ENCODE measurements around the gene RBMS2.
A peak's percentile ranks its signal among the peaks of the same experiment; 100 is the strongest.

DNA sequence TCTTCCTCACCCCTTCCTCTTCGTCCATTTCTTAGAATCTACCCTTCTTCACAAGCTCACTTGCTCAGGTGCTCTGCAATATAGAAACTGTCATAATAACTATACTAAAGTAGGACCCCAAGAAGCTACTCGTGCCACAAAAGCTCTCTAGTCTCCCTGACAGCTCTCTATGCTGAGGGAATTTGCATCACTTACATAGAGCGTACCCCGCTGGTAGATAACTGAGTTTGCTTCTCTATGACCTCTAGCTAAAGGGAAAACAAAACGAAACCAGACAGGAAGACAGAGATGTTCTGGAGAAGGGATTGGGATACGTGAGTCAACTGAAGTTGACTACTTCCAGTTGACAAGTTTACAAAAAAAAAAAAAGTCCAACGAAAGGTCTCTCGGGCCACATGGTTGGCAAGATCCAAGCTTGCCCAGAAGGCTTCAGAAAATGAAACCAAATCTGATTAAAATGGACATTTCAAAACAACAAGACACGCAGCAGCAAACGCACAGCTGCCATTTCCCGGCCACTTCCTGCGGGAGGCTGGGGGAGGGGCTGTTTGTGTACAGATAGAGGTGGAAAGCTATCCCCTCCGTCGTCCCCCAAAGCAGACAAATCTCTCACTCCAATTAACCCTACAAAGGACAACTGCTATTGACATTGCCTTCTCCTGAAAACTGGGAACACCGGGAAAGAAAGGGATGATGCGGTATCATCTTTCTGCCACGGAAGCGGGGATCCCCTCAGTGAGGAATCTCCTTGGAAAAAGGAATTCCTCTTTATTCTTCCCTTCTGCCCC lies 107.2 kb downstream of the RBMS2 start:
- TF ChIP-seq POLR2AphosphoS5 (IDR thresholded peaks at IDR 0.05; ENCODE audit: low read length) (no peak; the same call in 1 of the 2 replicates), CEBPB (IDR thresholded peaks at IDR 0.05; ENCODE audit: borderline replicate concordance in 1 of 2, low read depth in 2 of 2, low read length in 2 of 2) (no peak), SIN3A (IDR thresholded peaks at IDR 0.05; ENCODE audit: low read depth, low read length) (no peak), EED (IDR thresholded peaks at IDR 0.05; ENCODE audit: low read depth) (peak; percentile 71; the same call in 1 of the 2 replicates), SP1 (IDR thresholded peaks at IDR 0.05; ENCODE audit: low read depth, low read length) (peak; percentile 16)
- TF ChIP-seq, protein P1, sequence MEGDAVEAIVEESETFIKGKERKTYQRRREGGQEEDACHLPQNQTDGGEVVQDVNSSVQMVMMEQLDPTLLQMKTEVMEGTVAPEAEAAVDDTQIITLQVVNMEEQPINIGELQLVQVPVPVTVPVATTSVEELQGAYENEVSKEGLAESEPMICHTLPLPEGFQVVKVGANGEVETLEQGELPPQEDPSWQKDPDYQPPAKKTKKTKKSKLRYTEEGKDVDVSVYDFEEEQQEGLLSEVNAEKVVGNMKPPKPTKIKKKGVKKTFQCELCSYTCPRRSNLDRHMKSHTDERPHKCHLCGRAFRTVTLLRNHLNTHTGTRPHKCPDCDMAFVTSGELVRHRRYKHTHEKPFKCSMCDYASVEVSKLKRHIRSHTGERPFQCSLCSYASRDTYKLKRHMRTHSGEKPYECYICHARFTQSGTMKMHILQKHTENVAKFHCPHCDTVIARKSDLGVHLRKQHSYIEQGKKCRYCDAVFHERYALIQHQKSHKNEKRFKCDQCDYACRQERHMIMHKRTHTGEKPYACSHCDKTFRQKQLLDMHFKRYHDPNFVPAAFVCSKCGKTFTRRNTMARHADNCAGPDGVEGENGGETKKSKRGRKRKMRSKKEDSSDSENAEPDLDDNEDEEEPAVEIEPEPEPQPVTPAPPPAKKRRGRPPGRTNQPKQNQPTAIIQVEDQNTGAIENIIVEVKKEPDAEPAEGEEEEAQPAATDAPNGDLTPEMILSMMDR (IDR thresholded peaks at IDR 0.05 in 2 of 3, conservative IDR thresholded peaks at IDR 0.05 in 1 of 3; ENCODE audit: control insufficient read depth in 2 of 3, extremely low read depth in 1 of 3, insufficient read depth in 1 of 3, low read depth in 3 of 3, low read length in 3 of 3) = no peak
